GM18499 (cell line): ENCODE results near the gene CACNA1F.

ENCODE experiments used
- ATAC-seq: cut with Tn5 transposase; IDR thresholded peaks from one replicate; pipeline ENCODE4 v1.9.1; 2021; ENCODE audit warnings: moderate number of reproducible peaks; ENCODE audit not compliant: insufficient read depth, unreplicated experiment

The CACNA1F gene

GRCh38 chrX:49257846-49258748, 25.0 kb upstream of the CACNA1F start:
- no peak for ATAC-seq

- ATAC-seq = no peak
These were observed 24.1 kb upstream of the CACNA1F start for GRCh38 chrX:49257074-49257790.

GRCh38 chrX:49256268-49256995, 23.3 kb upstream of the CACNA1F start:
- no peak for ATAC-seq

DNA sequence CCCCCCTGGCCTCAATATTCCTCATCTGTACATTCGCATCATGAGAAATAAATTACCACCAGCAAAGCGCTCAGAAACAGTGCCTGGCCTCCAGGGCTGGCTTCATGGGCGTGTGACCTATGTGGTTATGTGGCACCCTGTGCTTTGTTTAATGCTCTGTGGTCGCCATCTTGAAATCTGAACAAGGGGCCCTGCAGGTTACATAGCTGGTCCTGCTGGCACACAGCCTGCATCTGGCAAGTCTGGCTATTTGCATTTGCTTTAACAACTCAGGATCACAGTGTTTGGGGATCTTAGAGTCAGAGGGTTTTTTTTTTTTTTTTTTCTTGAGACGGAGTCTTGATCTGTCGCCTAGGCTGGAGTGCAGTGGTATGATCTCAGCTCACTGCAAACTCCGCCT, 21.5 kb upstream of the CACNA1F start:
- no peak for ATAC-seq

GRCh38 chrX:49251325-49251724, 18.2 kb upstream of the CACNA1F start:
- no peak for ATAC-seq

DNA sequence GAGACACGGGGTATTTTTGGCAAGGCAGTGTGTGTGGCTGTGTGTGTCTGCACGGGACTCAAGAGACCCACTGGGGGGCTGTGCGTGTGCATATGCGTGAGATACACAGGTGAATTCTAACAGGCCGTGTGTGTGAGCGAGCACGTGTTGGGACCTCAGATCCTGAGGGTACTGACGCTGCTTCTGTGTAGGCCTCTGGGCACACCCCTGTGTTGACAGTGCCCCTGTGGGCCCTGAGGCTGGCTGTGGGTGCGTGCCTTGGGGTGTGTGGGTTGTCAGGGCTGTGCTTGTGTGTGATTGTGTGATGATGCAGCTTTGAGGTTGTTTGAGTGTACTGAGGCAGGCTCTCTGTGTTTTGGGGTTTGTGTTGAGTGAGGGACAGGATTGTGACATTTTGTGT, 17.4 kb upstream of the CACNA1F start:
- ATAC-seq = no peak

GRCh38 chrX:49250066-49250465, 16.9 kb upstream of the CACNA1F start:
- no peak for ATAC-seq

- no peak for ATAC-seq
These were observed 16.5 kb upstream of the CACNA1F start for GRCh38 chrX:49249616-49250015.

DNA sequence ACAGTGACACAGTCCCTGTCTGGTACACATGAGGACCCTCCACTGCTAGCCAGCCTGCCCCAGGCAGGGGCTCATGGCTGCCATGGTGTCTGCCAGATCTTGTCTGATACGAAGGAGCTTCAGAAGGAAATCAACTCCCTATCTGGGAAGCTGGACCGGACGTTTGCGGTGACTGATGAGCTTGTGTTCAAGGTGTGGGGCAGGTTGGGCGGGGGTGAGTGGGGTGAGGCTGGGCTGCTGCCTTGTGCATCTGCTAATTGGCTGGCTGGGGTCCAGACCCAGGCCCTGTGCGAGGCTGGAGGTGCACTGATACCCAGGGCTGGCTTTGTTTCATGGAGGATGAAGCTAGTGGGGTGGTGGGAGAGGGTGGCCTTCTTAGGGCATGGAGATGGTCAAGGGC, 15.9 kb upstream of the CACNA1F start:
- no peak for ATAC-seq

GRCh38 chrX:49247916-49248811, 15.0 kb upstream of the CACNA1F start:
- no peak for ATAC-seq

DNA sequence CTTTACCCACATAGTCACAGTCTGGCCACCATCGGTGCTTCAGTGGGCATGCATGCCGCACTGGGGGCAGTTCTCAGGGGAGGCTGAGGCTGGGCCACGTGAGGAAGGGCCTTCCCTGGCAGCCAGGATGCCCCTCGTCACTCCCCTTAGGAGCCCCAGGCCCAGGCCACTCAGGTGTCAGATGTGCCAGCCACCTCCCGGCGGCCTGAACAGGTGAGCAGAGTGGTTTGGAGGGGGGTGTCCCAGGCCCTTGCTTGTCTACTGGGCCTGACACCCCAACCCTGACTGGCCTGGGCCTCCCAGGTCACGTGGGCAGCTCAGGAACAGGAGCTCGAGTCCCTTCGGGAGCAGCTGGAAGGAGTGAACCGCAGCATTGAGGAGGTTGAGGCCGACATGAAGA, 14.2 kb upstream of the CACNA1F start:
- ATAC-seq = no peak

GRCh38 chrX:49246541-49246940, 13.4 kb upstream of the CACNA1F start:
- no peak for ATAC-seq

- ATAC-seq = no peak
These were observed 11.1 kb upstream of the CACNA1F start for GRCh38 chrX:49244207-49244606.

DNA sequence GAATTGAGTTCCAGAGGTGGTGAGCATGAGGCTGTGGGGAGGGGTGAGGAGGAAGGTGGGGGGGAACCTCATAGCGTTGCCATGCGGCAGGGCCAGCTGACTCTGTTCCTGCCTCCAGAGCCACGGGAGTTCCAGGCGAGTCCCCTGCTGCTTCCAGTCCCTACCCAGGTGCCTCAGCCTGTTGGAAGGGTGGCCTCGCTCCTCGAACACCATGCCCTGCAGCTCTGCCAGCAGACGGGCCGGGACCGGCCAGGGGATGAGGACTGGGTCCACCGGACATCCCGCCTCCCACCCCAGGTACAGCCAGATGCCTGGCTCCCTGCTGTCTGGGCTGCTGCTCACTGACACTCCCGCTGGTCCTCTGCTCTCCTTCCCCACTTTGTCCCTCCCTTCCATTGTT, 10.0 kb upstream of the CACNA1F start:
- ATAC-seq = no peak

DNA sequence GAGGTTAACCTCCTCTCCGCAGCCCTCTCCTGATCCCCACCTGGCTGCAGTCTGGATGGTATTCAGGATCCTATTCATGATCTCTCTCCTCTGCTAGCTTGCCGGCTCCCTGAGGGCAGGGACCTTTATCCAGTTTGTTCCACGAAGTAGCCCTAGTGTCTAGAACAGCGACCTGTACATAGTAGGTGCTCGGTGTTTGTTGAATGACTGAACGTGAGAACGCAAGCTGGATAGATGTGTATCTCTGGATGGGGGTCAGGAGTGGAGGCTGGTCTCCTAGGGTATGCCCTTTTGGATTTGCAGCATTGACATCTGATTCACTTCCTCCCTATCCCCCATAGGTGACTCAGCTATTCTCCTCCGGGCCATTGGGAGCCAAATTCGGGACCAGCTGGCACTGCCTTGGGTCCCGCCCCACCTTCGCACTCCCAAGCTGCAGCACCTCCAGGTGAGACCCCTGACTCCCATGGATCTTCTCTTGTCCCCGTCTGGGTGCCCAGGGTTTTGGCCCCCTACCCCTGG, 9.5 kb upstream of the CACNA1F start:
- ATAC-seq = no peak

DNA sequence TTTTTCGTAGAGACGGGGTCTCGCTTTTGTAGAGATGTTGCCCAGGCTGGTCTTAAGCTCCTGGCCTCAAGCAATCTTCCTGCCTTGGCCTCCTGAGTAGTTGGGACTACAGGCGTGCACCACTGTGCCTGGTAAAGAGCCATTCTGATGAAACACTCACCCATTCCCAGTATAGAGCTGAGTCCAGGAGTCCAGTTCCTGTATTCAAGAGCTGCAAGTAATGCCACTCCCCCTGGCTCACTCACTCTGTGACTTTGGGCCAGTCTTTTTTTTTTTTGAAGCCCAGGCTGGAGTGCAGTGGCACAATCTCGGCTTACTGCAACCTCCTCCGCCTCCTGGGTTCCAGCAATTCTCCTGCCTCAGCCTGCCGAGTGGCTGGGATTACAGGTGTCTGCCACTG, 5.6 kb upstream of the CACNA1F start:
- ATAC-seq = no peak

GRCh38 chrX:49237060-49237459, 3.9 kb upstream of the CACNA1F start:
- no peak for ATAC-seq

DNA sequence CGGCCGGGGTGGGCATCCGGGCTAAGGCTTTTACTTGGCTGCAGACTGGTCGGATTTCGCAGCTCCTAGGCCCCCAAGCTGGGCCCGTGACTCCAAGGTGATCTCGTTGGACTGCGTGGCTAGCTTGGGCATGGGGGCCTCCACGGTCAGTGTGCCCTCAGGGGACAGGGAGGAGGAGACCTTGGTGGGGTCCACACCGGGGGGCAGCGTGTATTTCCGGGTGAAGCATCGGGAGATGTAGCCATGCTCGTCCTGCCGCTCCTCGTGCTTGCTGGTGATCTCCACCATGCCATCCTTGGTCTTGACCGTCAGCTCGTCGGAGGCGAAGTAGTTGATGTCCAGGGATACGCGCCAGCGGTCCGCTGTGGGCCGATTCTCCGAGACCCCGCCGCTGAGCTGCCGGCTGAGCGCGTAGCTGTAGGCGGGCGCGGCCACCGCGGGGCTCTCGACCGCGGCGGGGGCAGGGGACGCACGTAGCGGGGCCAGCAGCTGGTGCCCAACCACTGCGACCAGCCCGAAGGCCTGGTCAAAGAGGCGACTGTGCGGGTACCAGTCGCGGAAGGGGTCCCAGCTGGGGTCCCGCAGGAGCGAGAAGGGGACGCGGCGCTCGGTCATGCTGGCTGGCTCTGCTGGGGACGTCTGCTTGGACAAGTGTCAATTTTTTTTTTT, 881 bp upstream of the CACNA1F start:
- no peak for ATAC-seq

GRCh38 chrX:49232525-49232924, 615 bp downstream of the CACNA1F start:
- ATAC-seq = no peak
